T-helper 1 cell treated with Interleukin-12 subunit alpha and Interleukin-12 subunit beta and Interleukin-4 antibody, amounts not matched to agents 30 μg/mL and 1 μg/mL, for 36 hours (primary cell): ENCODE results near the gene PRH2.

Experiments used
- H3K27ac Mint-ChIP-seq: one replicate; pipeline ENCODE4 v1.8.0; 2021; ENCODE audit warnings: mild to moderate bottlenecking, mixed read lengths
- H3K27me3 Mint-ChIP-seq: one replicate; pipeline ENCODE4 v1.8.0; 2021; ENCODE audit warnings: low read depth, mixed read lengths
- H3K36me3 Mint-ChIP-seq: one replicate; pipeline ENCODE4 v1.8.0; 2021; ENCODE audit warnings: low read depth, mixed read lengths
- H3K4me1 Mint-ChIP-seq: one replicate; pipeline ENCODE4 v1.8.0; 2021; ENCODE audit warnings: low read depth, mixed read lengths
- H3K4me3 Mint-ChIP-seq: one replicate; pipeline ENCODE4 v1.8.0; 2021; ENCODE audit warnings: mild to moderate bottlenecking, moderate library complexity, mixed read lengths
- H3K9me3 Mint-ChIP-seq: one replicate; pipeline ENCODE4 v1.8.0; 2021; ENCODE audit warnings: mixed read lengths

Gene PRH2

DNA sequence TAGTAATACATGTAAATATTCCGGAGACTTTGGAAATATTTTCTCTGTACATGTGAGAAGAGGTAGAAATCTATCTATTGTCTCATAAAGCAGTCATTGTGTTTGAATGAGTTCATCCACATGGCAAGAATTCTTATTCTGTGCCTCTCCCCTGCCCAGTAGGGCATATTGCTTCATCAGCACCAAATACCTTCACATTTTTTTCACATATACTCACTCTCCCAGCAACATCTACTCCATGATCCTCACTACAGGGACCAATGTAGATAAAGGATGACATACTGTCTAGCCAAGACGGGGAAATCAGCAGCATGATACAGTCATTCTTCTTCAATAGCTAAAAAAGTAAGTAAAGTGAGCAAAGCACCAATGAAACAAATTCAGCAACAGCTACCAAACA lies 11.4 kb downstream of the PRH2 start:
- Mint-ChIP-seq H3K4me1 (peaks cover 9% of the 10 kb centered on the region), H3K27me3 (no peaks in the 10 kb centered on the region), H3K36me3 (peaks cover 3% of the 10 kb centered on the region), H3K9me3 (no peaks in the 10 kb centered on the region), H3K27ac (no peak overlapping the region), H3K4me3 (no peak overlapping the region)

DNA sequence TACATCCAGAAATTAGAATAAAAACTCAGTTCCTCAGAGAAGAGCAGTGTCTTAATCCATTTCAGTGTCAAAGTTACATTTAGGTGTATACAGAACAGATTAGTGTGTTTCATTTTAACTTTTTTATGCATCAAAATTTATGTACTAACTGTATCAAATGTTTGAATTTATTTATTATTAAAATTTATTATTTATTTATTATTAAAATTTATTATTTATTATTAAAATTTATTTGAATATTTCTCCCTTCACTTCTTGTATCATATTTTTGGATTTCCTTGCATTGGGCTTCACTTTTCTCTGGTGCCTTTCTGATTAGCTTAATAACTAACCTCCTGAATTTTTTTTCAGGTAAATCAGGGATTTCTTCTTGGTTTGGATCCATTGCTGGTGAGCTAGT lies 12.3 kb downstream of the PRH2 start:
- peaks cover 9% of the 10 kb centered on the region for H3K4me1 Mint-ChIP-seq
- H3K27me3 Mint-ChIP-seq = no peaks in the 10 kb centered on the region
- peaks cover 1% of the 10 kb centered on the region for H3K9me3 Mint-ChIP-seq
- peaks cover 4% of the 10 kb centered on the region for H3K36me3 Mint-ChIP-seq
- H3K4me3 Mint-ChIP-seq = no peak overlapping the region
- H3K27ac Mint-ChIP-seq = no peak overlapping the region

GRCh38 chr12:10941916-10942607 lies 13.0 kb downstream of the PRH2 start:
- Mint-ChIP-seq H3K4me3 (no peak overlapping the region), H3K27me3 (no peaks in the 10 kb centered on the region), H3K4me1 (peaks cover 9% of the 10 kb centered on the region), H3K36me3 (peaks cover 8% of the 10 kb centered on the region), H3K27ac (no peak overlapping the region), H3K9me3 (peaks cover 8% of the 10 kb centered on the region)

GRCh38 chr12:10943167-10943566 lies 14.1 kb downstream of the PRH2 start:
- Mint-ChIP-seq H3K27ac (no peak overlapping the region), H3K4me3 (no peak overlapping the region)

GRCh38 chr12:10952645-10953044 lies 23.6 kb downstream of the PRH2 start:
- Mint-ChIP-seq H3K27me3 (peaks cover 7% of the 10 kb centered on the region), H3K9me3 (peaks cover 42% of the 10 kb centered on the region), H3K36me3 (peaks cover 21% of the 10 kb centered on the region), H3K4me1 (peaks cover 8% of the 10 kb centered on the region), H3K4me3 (no peak overlapping the region), H3K27ac (no peak overlapping the region)

More at GRCh38 chr12:10943167-10943566, 14.1 kb downstream of the PRH2 start:
- Mint-ChIP-seq H3K9me3 (peaks cover 19% of the 10 kb centered on the region), H3K4me1 (peaks cover 9% of the 10 kb centered on the region), H3K36me3 (peaks cover 18% of the 10 kb centered on the region), H3K27me3 (no peaks in the 10 kb centered on the region)

DNA sequence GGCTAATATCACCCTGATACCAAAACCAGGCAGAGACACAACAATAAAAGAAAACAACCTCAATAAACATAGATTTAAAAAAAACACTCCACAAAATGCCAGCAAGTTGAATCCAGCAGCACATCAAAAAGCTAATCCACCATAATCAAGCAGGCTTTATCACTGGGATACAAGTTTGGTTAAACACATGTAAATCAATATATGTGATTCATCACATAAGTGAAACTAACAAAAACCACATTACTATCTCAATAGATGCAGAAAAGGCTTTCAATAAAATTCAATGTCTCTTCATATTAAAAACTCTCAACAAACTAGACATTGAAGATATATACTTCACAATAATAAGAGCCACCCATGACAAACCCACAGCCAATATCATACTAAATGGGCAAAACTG lies 27.0 kb downstream of the PRH2 start:
- Mint-ChIP-seq H3K9me3 (peaks cover 22% of the 10 kb centered on the region), H3K27ac (no peak overlapping the region), H3K4me1 (peaks cover 20% of the 10 kb centered on the region), H3K27me3 (peaks cover 7% of the 10 kb centered on the region), H3K36me3 (peaks cover 17% of the 10 kb centered on the region), H3K4me3 (no peak overlapping the region)

GRCh38 chr12:10957741-10958140 lies 28.7 kb downstream of the PRH2 start:
- no peak overlapping the region for H3K27ac Mint-ChIP-seq
- H3K4me3 Mint-ChIP-seq = no peak overlapping the region
- H3K36me3 Mint-ChIP-seq = peaks cover 16% of the 10 kb centered on the region
- peaks cover 21% of the 10 kb centered on the region for H3K9me3 Mint-ChIP-seq
- peaks cover 7% of the 10 kb centered on the region for H3K27me3 Mint-ChIP-seq
- H3K4me1 Mint-ChIP-seq = peaks cover 20% of the 10 kb centered on the region

GRCh38 chr12:10959804-10960203 lies 30.8 kb downstream of the PRH2 start:
- no peak overlapping the region for H3K4me3 Mint-ChIP-seq
- peaks cover 7% of the 10 kb centered on the region for H3K27me3 Mint-ChIP-seq
- H3K36me3 Mint-ChIP-seq = peaks cover 13% of the 10 kb centered on the region
- peaks cover 13% of the 10 kb centered on the region for H3K9me3 Mint-ChIP-seq
- peaks cover 17% of the 10 kb centered on the region for H3K4me1 Mint-ChIP-seq
- no peak overlapping the region for H3K27ac Mint-ChIP-seq

- Mint-ChIP-seq H3K36me3 (peaks cover 10% of the 10 kb centered on the region), H3K4me1 (peaks cover 17% of the 10 kb centered on the region), H3K27me3 (peaks cover 7% of the 10 kb centered on the region), H3K9me3 (peaks cover 9% of the 10 kb centered on the region), H3K4me3 (no peak overlapping the region), H3K27ac (no peak overlapping the region)
These were observed 31.2 kb downstream of the PRH2 start for GRCh38 chr12:10960211-10960610.

DNA sequence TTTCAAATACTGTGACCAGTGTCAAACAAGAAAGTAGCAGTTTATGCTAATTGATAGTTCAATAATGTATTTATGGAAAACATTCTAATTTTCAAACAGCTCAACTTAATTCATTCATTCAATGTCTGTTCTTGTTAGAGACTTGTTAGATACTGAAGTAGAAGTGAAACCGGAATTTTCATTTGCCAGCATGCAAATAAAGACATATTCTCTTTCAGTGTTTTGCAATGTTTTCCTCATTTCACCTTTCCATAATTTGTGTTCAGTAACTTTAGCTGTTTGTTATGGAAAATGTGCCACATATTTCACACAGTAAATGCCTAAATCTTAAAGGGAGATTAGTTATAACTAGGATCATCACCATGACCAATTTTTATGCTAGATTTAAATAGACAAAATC lies 36.4 kb downstream of the PRH2 start:
- no peaks in the 10 kb centered on the region for H3K27me3 Mint-ChIP-seq
- H3K4me3 Mint-ChIP-seq = no peak overlapping the region
- no peaks in the 10 kb centered on the region for H3K9me3 Mint-ChIP-seq
- H3K27ac Mint-ChIP-seq = no peak overlapping the region
- peaks cover 4% of the 10 kb centered on the region for H3K4me1 Mint-ChIP-seq
- peaks cover 2% of the 10 kb centered on the region for H3K36me3 Mint-ChIP-seq

DNA sequence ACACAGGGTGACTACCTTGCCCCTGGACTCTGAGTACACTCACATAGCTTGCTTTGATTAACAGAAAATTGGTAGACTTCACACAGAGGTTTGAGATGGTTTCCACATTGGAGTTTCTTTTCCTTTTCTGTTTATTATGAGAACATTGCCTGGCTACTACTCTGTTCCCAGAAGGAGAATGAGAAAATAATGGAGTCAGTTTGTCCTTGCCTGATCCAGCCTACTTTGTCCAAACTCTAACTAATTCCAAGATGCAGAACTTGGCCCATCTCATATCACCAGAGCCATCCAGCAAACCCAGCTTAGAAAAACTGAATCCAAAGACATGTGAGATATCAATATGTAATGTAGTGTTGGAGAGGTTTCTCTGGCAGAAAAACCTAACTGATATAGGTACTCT lies 37.3 kb downstream of the PRH2 start:
- H3K4me3 Mint-ChIP-seq = no peak overlapping the region

GRCh38 chr12:10967409-10967808 lies 38.4 kb downstream of the PRH2 start:
- Mint-ChIP-seq H3K4me3 (no peak overlapping the region), H3K36me3 (peaks cover 2% of the 10 kb centered on the region), H3K9me3 (no peaks in the 10 kb centered on the region), H3K27ac (no peak overlapping the region), H3K4me1 (no peaks in the 10 kb centered on the region), H3K27me3 (no peaks in the 10 kb centered on the region)

More for the DNA sequence above, 37.3 kb downstream of the PRH2 start:
- Mint-ChIP-seq H3K36me3 (peaks cover 2% of the 10 kb centered on the region), H3K4me1 (no peaks in the 10 kb centered on the region), H3K9me3 (no peaks in the 10 kb centered on the region), H3K27ac (no peak overlapping the region), H3K27me3 (no peaks in the 10 kb centered on the region)

GRCh38 chr12:10968765-10969456 lies 39.9 kb downstream of the PRH2 start:
- peaks cover 7% of the 10 kb centered on the region for H3K36me3 Mint-ChIP-seq
- no peaks in the 10 kb centered on the region for H3K4me1 Mint-ChIP-seq
- no peak overlapping the region for H3K27ac Mint-ChIP-seq
- H3K27me3 Mint-ChIP-seq = no peaks in the 10 kb centered on the region
- no peak overlapping the region for H3K4me3 Mint-ChIP-seq
- H3K9me3 Mint-ChIP-seq = no peaks in the 10 kb centered on the region

DNA sequence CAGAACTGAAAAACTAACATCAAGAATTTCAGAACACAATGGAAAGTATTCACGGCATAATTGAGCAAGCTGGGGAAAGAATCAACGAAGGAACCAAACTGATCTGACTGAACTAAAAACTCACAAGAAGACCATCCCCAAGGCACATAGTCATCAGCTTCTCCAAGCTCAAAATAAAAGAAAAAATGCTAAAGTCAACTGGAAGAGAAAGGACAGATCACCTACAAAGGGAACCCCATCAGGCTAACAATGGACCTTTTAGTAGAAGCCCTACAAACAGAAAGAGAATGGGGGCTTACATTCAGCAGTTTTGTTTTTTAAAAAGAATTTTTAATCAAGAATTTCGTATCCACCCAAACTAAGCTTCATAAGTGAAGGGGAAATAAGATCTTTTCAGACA lies 45.9 kb downstream of the PRH2 start:
- H3K36me3 Mint-ChIP-seq = peaks cover 11% of the 10 kb centered on the region
- H3K4me1 Mint-ChIP-seq = no peaks in the 10 kb centered on the region
- H3K27me3 Mint-ChIP-seq = peaks cover 57% of the 10 kb centered on the region
- no peak overlapping the region for H3K4me3 Mint-ChIP-seq
- H3K27ac Mint-ChIP-seq = no peak overlapping the region
- no peaks in the 10 kb centered on the region for H3K9me3 Mint-ChIP-seq

- Mint-ChIP-seq H3K9me3 (no peaks in the 10 kb centered on the region), H3K36me3 (peaks cover 15% of the 10 kb centered on the region), H3K27me3 (peaks cover 70% of the 10 kb centered on the region), H3K4me1 (peaks cover 21% of the 10 kb centered on the region), H3K27ac (peak overlapping the region; percentile 22), H3K4me3 (no peak overlapping the region)
These were observed 53.2 kb downstream of the PRH2 start for GRCh38 chr12:10982244-10982643.
